Measurements from ENCODE around the gene SBNO1.

DNA sequence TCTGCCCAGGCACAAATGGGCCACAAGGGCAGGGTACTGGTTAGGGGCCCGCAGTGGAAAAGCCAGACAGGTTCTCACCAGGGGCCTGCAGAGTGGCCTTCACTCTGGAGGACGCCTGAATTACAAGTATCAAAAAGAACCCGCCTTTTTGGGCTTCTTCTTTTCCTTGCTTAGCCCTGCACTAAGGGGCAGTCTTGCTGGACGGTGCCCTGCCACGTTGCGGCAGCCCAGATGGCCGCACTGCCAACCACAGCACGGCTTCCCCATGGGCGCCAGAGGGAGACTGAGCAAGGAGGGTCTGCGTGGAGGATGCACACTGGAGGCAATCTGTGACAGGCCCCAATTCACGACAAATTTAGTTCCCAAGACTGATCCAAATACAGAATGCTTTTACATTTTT is 74.7 kb downstream of the SBNO1 start:
- TF ChIP-seq POLR2A (IDR thresholded peaks at IDR 0.05), result no peak
- TF ChIP-seq, protein P1, sequence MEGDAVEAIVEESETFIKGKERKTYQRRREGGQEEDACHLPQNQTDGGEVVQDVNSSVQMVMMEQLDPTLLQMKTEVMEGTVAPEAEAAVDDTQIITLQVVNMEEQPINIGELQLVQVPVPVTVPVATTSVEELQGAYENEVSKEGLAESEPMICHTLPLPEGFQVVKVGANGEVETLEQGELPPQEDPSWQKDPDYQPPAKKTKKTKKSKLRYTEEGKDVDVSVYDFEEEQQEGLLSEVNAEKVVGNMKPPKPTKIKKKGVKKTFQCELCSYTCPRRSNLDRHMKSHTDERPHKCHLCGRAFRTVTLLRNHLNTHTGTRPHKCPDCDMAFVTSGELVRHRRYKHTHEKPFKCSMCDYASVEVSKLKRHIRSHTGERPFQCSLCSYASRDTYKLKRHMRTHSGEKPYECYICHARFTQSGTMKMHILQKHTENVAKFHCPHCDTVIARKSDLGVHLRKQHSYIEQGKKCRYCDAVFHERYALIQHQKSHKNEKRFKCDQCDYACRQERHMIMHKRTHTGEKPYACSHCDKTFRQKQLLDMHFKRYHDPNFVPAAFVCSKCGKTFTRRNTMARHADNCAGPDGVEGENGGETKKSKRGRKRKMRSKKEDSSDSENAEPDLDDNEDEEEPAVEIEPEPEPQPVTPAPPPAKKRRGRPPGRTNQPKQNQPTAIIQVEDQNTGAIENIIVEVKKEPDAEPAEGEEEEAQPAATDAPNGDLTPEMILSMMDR (IDR thresholded peaks at IDR 0.05), result no peak
- no peak for TF ChIP-seq POLR2AphosphoS5 (IDR thresholded peaks at IDR 0.05)
